Ishikawa (cell line): ENCODE measurements around the gene TP53.

ENCODE experiments used
- EP300 ChIP-seq: IDR thresholded peaks from 2 replicates; pipeline ENCODE4 v1.6.1; 2012; ENCODE audit warnings: borderline replicate concordance
- MAX ChIP-seq: IDR thresholded peaks from 2 replicates; pipeline ENCODE4 v1.6.1; 2012
- REST ChIP-seq: IDR thresholded peaks from 2 replicates; pipeline ENCODE4 v1.6.1; 2012; ENCODE audit warnings: low read depth, mild to moderate bottlenecking

DNA sequence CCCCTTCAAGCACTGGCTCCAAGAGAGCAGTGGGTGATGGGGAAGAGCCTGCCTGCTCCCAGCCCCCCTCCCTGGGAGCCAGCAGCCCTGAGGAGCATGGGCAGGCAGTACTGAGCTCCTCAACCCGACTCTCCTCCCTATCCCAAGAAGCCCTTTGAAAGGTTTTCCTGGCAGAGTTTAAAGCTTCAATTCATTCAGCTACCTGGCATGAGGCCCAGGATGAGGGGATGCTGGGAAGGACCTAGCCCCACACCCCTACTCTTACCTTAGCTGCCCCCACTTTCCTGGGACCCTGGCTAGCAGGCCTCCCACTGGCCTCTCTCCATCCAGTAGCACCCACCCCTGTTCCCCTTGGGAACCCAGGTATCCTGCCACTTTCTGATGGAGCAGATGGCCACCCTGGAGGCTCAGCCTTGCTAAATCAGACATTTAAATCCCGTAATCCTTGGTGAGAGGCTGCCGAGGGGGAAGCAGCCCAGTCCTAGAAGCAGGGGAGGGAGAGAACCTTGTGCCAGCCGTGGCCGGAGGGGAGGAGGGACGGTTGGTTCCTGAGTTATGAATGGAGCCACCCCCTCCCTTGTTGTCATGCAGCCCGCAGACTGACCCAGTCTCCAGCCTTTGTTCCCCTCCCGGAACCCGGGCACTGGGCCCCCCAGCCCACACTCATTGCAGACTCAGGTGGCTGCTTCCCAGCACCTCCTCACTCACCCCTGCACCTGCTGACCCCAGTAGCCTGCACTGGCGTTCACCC, 19.5 kb downstream of the TP53 start:
- TF ChIP-seq REST, result no peak
- TF ChIP-seq EP300, result no peak
- TF ChIP-seq MAX, result no peak
